T-cell (primary cell): Measurements from ENCODE around the gene WDR4. TPM values are rescaled to one million over a fixed set of nuclear protein-coding genes. Genes with fewer than 3 reads are reported as not detected.
A peak's percentile ranks its signal among the peaks of the same experiment; 100 is the strongest.
"Not testable (repeated sequence)": the region's sequence is repeated elsewhere in the genome, so short reads cannot be mapped to it uniquely, and the experiment has no call there.

Source experiments
- ATAC-seq, 4 experiments: fragments of 200-7000 bp in 3 of 4; fragments of 150-1000 bp in 1 of 4; cut with Tn5 transposase; replicated peaks in 1 of 4; 1 replicate in 3 of 4; 2 replicates in 1 of 4; pipeline ENCODE4 v1.10.0; 2021; ENCODE audit warnings: moderate library complexity in 3 of 4, mild to moderate bottlenecking in 2 of 4, moderate number of reproducible peaks in 1 of 4
- CTCF ChIA-PET, 2 donors: fragments of 300-600 bp; sonication (Branson Sonifier 250); formaldehyde crosslinking; loops; one replicate each; lab custom pipeline; 2022; ENCODE audit warnings: antibody characterized with exemption in 2 of 2; lab: Charles Lee
- POLR2A ChIA-PET, 2 donors: fragments of 300-600 bp; sonication (Branson Sonifier 250); formaldehyde crosslinking; loops; one replicate each; lab custom pipeline; 2022; ENCODE audit warnings: antibody characterized with exemption in 2 of 2; lab: Charles Lee
- DNase-seq, 35 experiments: peaks; one replicate each; pipeline versions ENCODE4 v3.0.0 to v3.0.0-alpha.2; 2013 to 2023
- H3K27ac ChIP-seq: one replicate; pipeline ENCODE4 v1.5.1; 2013; ENCODE audit warnings: low read length
- H3K27me3 ChIP-seq, 2 experiments: replicated peaks in 1 of 2; 1 replicate in 1 of 2; 2 replicates in 1 of 2; pipeline versions ENCODE4 v1.6.1 to v1.7.0; 2013; ENCODE audit warnings: low read length in 1 of 2, mixed read lengths in 1 of 2; ENCODE audit not compliant: control insufficient read depth in 2 of 2, insufficient read depth in 2 of 2; ENCODE audit errors: extremely low read depth in 1 of 2
- H3K36me3 ChIP-seq, 2 donors: 1 replicate in 1 of 2; 2 replicates in 1 of 2; pipeline versions ENCODE4 v1.6.1 to v1.7.0; 2013; ENCODE audit warnings: low read length in 1 of 2; ENCODE audit not compliant: control insufficient read depth in 2 of 2, insufficient read depth in 1 of 2; ENCODE audit errors: extremely low read depth in 1 of 2
- H3K4me1 ChIP-seq, 2 experiments: 1 replicate in 1 of 2; 2 replicates in 1 of 2; pipeline versions ENCODE4 v1.6.1 to v1.7.0; 2013; ENCODE audit warnings: low read length in 2 of 2, mixed read lengths in 1 of 2; ENCODE audit not compliant: insufficient read depth in 2 of 2, control insufficient read depth in 1 of 2; ENCODE audit errors: extremely low read depth in 1 of 2
- H3K4me3 ChIP-seq, 2 donors: 1 replicate in 1 of 2; 2 replicates in 1 of 2; pipeline versions ENCODE4 v1.5.1 to v1.7.0; 2013; ENCODE audit warnings: mild to moderate bottlenecking in 2 of 2, low read length in 1 of 2, moderate library complexity in 1 of 2; ENCODE audit not compliant: control insufficient read depth in 1 of 2; ENCODE audit errors: extremely low read depth in 1 of 2
- H3K9me3 ChIP-seq: 2 replicates; pipeline ENCODE4 v1.7.0; 2013
- H3K27ac Mint-ChIP-seq, 2 donors: one replicate each; pipeline ENCODE4 v1.8.0; 2020 to 2021; ENCODE audit warnings: mild to moderate bottlenecking in 2 of 2, mixed read lengths in 2 of 2
- H3K27me3 Mint-ChIP-seq, 2 donors: one replicate each; pipeline ENCODE4 v1.8.0; 2021 to 2022; ENCODE audit warnings: mixed read lengths in 2 of 2
- H3K36me3 Mint-ChIP-seq: one replicate; pipeline ENCODE4 v1.8.0; 2021; ENCODE audit warnings: mixed read lengths
- H3K4me1 Mint-ChIP-seq, 3 donors: one replicate each; pipeline ENCODE4 v1.8.0; 2020 to 2022; ENCODE audit warnings: mixed read lengths in 3 of 3, mild to moderate bottlenecking in 1 of 3
- H3K4me3 Mint-ChIP-seq, 3 donors: one replicate each; pipeline ENCODE4 v1.8.0; 2020 to 2022; ENCODE audit warnings: mild to moderate bottlenecking in 3 of 3, mixed read lengths in 3 of 3, moderate library complexity in 3 of 3
- H3K9me3 Mint-ChIP-seq, 3 donors: one replicate each; pipeline ENCODE4 v1.8.0; 2020 to 2022; ENCODE audit warnings: mixed read lengths in 3 of 3
- WGBS: methylation state at CpG from one replicate; pipeline ENCODE4 v1.1.5; 2013; ENCODE audit warnings: missing lambda C conversion rate; ENCODE audit not compliant: insufficient coverage; 5-methylcytosine and 5-hydroxymethylcytosine counted together
- total RNA-seq, 35 experiments: library from RNA in 6 of 35; stranded (reverse) in 6 of 35; fragments of 120-200 nt in 1 of 35; gene quantifications; one replicate each; pipeline versions ENCODE4 v1.2.1 to v1.2.4 and lab custom pipeline; 2013 to 2026

WDR4 gene
- total RNA-seq, 5 donors from 2014 or later (not counting 1 experiment from before 2014, with no cell fraction given) = 17.0 to 40.9 (median 37.6) TPM

- Mint-ChIP-seq H3K36me3 (no peaks in the 10 kb centered on the region), H3K4me1 (peaks cover 13 to 23% (median 21%) of the 10 kb centered on the region in 3 donors), H3K9me3 (no peaks in the 10 kb centered on the region), H3K27me3 (no peaks in the 10 kb centered on the region), H3K4me3 (no peak overlapping the region), H3K27ac (no peak overlapping the region)
- no peak for DNase-seq
- Histone ChIP-seq H3K27me3 (no peaks in the 10 kb centered on the region), H3K36me3 (no peaks in the 10 kb centered on the region), H3K9me3 (no peaks in the 10 kb centered on the region), H3K4me3 (no peak overlapping the region), H3K4me1 (peaks cover 2 to 11% of the 10 kb centered on the region in 2 experiments), H3K27ac (no peak overlapping the region)
- POLR2A ChIA-PET = no interaction called here
- CTCF ChIA-PET = no interaction called here
- no peak for ATAC-seq
- no CpG with 5 or more reads among the region's 1 CpG for WGBS
Measured at GRCh38 chr21:42883921-42884320, 4.6 kb upstream of the WDR4 start.

GRCh38 chr21:42880352-42880751 is 1.0 kb upstream of the WDR4 start:
- DNase-seq = no peak
- H3K27me3 Mint-ChIP-seq = no peaks in the 10 kb centered on the region
- H3K9me3 ChIP-seq = no peaks in the 10 kb centered on the region
- H3K9me3 Mint-ChIP-seq = no peaks in the 10 kb centered on the region
- H3K27me3 ChIP-seq = no peaks in the 10 kb centered on the region
- no peak overlapping the region for H3K4me3 ChIP-seq
- WGBS = 100% methylated on average over 1 of the region's 6 CpGs
- ATAC-seq = no peak
- CTCF ChIA-PET = no interaction called here
- peak overlapping the region; percentile 88 to 96 (median 91) for H3K4me3 Mint-ChIP-seq
- peak overlapping the region; percentile 92 to 95 for H3K27ac Mint-ChIP-seq
- H3K27ac ChIP-seq = peak overlapping the region; percentile 97
- POLR2A ChIA-PET = interaction anchor here (0.6 to 1.6 kb wide), 3 partner anchors 12 to 1083 kb away, joined by 3 to 15 read pairs (median 7); partner anchors contain the start of gene NDUFV3 (in 1 of the 2)
- peaks cover 23 to 32% (median 32%) of the 10 kb centered on the region in 3 donors for H3K4me1 Mint-ChIP-seq
- peaks cover 0 to 9% of the 10 kb centered on the region in 2 donors for H3K36me3 ChIP-seq
- H3K36me3 Mint-ChIP-seq = peaks cover 7% of the 10 kb centered on the region
- peaks cover 9 to 25% of the 10 kb centered on the region in 2 experiments for H3K4me1 ChIP-seq

- DNase-seq (peak in 4 of 35 experiments; percentile 5 to 18 (median 10)), ATAC-seq (peak in 3 of 4 experiments; percentile 1 to 7 (median 1))
- POLR2A ChIA-PET = interaction anchor here in 1 of 2 donors (0.8 kb wide), 1 partner anchor 14 kb away, joined by 4 read pairs; no protein-coding TSS in a partner anchor
- peak overlapping the region; percentile 84 to 90 for H3K27ac Mint-ChIP-seq
- H3K36me3 Mint-ChIP-seq = peaks cover 18% of the 10 kb centered on the region
- WGBS = 0% methylated on average over 12 of the region's 15 CpGs
- peaks cover 9 to 25% of the 10 kb centered on the region in 2 experiments for H3K4me1 ChIP-seq
- CTCF ChIA-PET = interaction anchor here in 1 of 2 donors (0.5 kb wide), 1 partner anchor 1039 kb away, joined by 4 read pairs; no protein-coding TSS in a partner anchor
- H3K27me3 ChIP-seq = no peaks in the 10 kb centered on the region
- H3K4me3 ChIP-seq = peak overlapping the region; percentile 89 to 98
- H3K9me3 ChIP-seq = no peaks in the 10 kb centered on the region
- H3K27ac ChIP-seq = peak overlapping the region; percentile 97
- H3K36me3 ChIP-seq = peaks cover 0 to 13% of the 10 kb centered on the region in 2 donors
- peaks cover 23 to 32% (median 32%) of the 10 kb centered on the region in 3 donors for H3K4me1 Mint-ChIP-seq
- no peaks in the 10 kb centered on the region for H3K9me3 Mint-ChIP-seq
- H3K27me3 Mint-ChIP-seq = no peaks in the 10 kb centered on the region
- peak overlapping the region; percentile 88 to 96 (median 91) for H3K4me3 Mint-ChIP-seq
Measured at GRCh38 chr21:42878678-42878992, 704 bp downstream of the WDR4 start.

- CTCF ChIA-PET, H3K27ac Mint-ChIP-seq, H3K4me3 Mint-ChIP-seq, DNase-seq, H3K4me3 ChIP-seq, H3K9me3 ChIP-seq, H3K27ac ChIP-seq, H3K27me3 ChIP-seq, ATAC-seq, H3K9me3 Mint-ChIP-seq, H3K27me3 Mint-ChIP-seq: not testable (repeated sequence)
- WGBS = no CpG with 5 or more reads among the region's 10 CpGs
- peaks cover 9 to 25% of the 10 kb centered on the region in 2 experiments for H3K4me1 ChIP-seq
- peaks cover 0 to 38% of the 10 kb centered on the region in 2 donors for H3K36me3 ChIP-seq
- peaks cover 36% of the 10 kb centered on the region for H3K36me3 Mint-ChIP-seq
- peaks cover 23 to 25% (median 24%) of the 10 kb centered on the region in 3 donors for H3K4me1 Mint-ChIP-seq
- POLR2A ChIA-PET = interaction anchor here in 1 of 2 donors (0.7 kb wide), 1 partner anchor 24 kb away, joined by 4 read pairs; no protein-coding TSS in a partner anchor
Measured at GRCh38 chr21:42875811-42876210, 3.5 kb downstream of the WDR4 start.

GRCh38 chr21:42873096-42873495 is 6.2 kb downstream of the WDR4 start:
- ATAC-seq (no peak), DNase-seq (no peak)
- Histone ChIP-seq H3K4me1 (peaks cover 2 to 6% of the 10 kb centered on the region in 2 experiments), H3K36me3 (peaks cover 10 to 58% of the 10 kb centered on the region in 2 donors), H3K27ac (no peak overlapping the region), H3K9me3 (no peaks in the 10 kb centered on the region), H3K4me3 (no peak overlapping the region), H3K27me3 (no peaks in the 10 kb centered on the region)
- Mint-ChIP-seq H3K36me3 (peaks cover 52% of the 10 kb centered on the region), H3K4me1 (peaks cover 3 to 5% (median 4%) of the 10 kb centered on the region in 3 donors), H3K27me3 (no peaks in the 10 kb centered on the region), H3K4me3 (no peak overlapping the region), H3K27ac (no peak overlapping the region), H3K9me3 (no peaks in the 10 kb centered on the region)
- ChIA-PET POLR2A (interaction anchor here in 1 of 2 donors (0.7 kb wide), 1 partner anchor 9 kb away, joined by 4 read pairs; no protein-coding TSS in a partner anchor), CTCF (no interaction called here)
- WGBS = 99% methylated on average over 7 of the region's 7 CpGs

- no peaks in the 10 kb centered on the region for H3K9me3 ChIP-seq
Measured at GRCh38 chr21:42868196-42868595, 11.1 kb downstream of the WDR4 start.

More at GRCh38 chr21:42868196-42868595, 11.1 kb downstream of the WDR4 start:
- Histone ChIP-seq H3K36me3 (peaks cover 23 to 68% of the 10 kb centered on the region in 2 donors), H3K4me3 (no peak overlapping the region), H3K27me3 (no peaks in the 10 kb centered on the region), H3K27ac (no peak overlapping the region), H3K4me1 (peaks cover 0 to 2% of the 10 kb centered on the region in 2 experiments)
- ChIA-PET POLR2A (no interaction called here), CTCF (no interaction called here)
- Mint-ChIP-seq H3K36me3 (peaks cover 43% of the 10 kb centered on the region), H3K9me3 (no peaks in the 10 kb centered on the region), H3K4me1 (peaks cover 9 to 18% (median 10%) of the 10 kb centered on the region in 3 donors), H3K27me3 (no peaks in the 10 kb centered on the region), H3K27ac (no peak overlapping the region), H3K4me3 (no peak overlapping the region)
- DNase-seq (no peak), ATAC-seq (no peak)
- 95% methylated on average over 10 of the region's 10 CpGs for WGBS
